ENCODE data around the gene TYK2. TPM values are rescaled to one million over a fixed set of nuclear protein-coding genes. Genes with fewer than 3 reads are reported as not detected.

Gene TYK2
- total and polyA plus RNA-seq, 9 of the 15 experiments (the other 6 are each of a cell fraction or from before 2014, with no cell fraction given) = 15.0 to 182 (median 85.9) TPM

DNA sequence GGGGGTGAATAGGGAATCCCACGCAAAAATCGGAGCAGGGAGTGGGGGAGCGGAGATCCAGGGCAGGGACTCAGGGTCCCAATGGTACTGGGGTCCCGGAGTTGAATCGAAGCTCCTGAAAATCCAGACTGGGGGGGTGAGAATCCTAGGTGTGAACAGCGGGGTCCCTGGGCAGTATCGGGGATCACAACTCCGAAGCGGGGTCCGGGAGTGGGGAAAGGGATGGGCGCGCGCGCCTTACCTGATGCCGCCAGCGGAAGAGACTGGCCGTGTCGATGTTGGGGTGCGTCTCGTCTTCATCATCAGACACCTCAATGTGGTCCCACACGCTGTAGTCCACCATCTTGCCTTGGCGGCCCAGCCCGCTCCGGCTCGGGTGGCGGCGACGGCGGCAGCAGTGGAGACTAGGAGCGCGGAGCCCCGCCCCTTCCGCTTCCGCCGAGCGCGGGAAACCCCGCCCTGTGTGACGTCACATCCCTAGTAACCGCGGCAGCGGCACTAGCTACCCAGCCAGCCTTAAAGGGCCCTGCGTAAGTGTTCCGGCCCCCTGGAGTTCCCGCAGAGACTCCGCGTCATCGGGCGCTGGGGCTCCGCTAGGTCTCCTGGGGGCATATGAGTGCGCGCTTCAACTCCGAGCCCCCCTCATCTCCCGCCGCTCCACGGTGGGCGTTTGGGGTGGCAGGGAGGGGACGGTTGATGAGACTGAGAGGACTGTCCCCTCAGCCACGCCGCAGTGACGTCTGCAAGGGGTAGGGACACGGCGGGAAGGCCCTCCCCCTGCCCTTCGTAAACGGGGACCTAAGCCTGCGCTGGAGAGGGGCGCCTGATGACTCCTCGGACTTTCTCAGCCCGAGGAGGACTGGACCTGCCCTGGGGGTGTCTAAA lies 23.0 kb upstream of the TYK2 start, which contains the start of gene CDC37 (continued):
- TF ChIP-seq CSDE1 (IDR thresholded peaks at IDR 0.05) = peak in 1 of 2 experiments; percentile 89; a peak in 2 of 4 replicates
- peak; percentile 77; the same call in 1 of the 2 replicates for TF ChIP-seq KLF13 (tag; IDR thresholded peaks at IDR 0.05; ENCODE audit: borderline replicate concordance, low read depth)
- TF ChIP-seq ZNF586 (CRISPR knock-in tag; conservative IDR thresholded peaks at IDR 0.05) = no peak
- no peak for TF ChIP-seq ZNF778 (CRISPR knock-in tag; IDR thresholded peaks at IDR 0.05)
- no peak for TF ChIP-seq HMG20B (CRISPR knock-in tag; IDR thresholded peaks at IDR 0.05)
- TF ChIP-seq PML (IDR thresholded peaks at IDR 0.05; ENCODE audit: low read length) = no peak
- no peak for TF ChIP-seq IRF2 (CRISPR knock-in tag; IDR thresholded peaks at IDR 0.05)
- TF ChIP-seq ZBTB1 (CRISPR knock-in tag; IDR thresholded peaks at IDR 0.05; ENCODE audit: borderline replicate concordance, low read depth) = no peak; the same call in 1 of the 2 replicates
- peak; percentile 15; the same call in 1 of the 2 replicates for TF ChIP-seq EP400 (IDR thresholded peaks at IDR 0.05)
- TF ChIP-seq, protein P1, sequence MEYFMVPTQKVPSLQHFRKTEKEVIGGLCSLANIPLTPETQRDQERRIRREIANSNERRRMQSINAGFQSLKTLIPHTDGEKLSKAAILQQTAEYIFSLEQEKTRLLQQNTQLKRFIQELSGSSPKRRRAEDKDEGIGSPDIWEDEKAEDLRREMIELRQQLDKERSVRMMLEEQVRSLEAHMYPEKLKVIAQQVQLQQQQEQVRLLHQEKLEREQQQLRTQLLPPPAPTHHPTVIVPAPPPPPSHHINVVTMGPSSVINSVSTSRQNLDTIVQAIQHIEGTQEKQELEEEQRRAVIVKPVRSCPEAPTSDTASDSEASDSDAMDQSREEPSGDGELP (CRISPR knock-in tag; IDR thresholded peaks at IDR 0.05; ENCODE audit: borderline replicate concordance) = peak; percentile 81
- TF ChIP-seq SUPT5H (IDR thresholded peaks at IDR 0.05) = peak; percentile 91
- TF ChIP-seq ARHGAP35 (IDR thresholded peaks at IDR 0.05; ENCODE audit: partially characterized antibody) = no peak
- TF ChIP-seq, protein P2, sequence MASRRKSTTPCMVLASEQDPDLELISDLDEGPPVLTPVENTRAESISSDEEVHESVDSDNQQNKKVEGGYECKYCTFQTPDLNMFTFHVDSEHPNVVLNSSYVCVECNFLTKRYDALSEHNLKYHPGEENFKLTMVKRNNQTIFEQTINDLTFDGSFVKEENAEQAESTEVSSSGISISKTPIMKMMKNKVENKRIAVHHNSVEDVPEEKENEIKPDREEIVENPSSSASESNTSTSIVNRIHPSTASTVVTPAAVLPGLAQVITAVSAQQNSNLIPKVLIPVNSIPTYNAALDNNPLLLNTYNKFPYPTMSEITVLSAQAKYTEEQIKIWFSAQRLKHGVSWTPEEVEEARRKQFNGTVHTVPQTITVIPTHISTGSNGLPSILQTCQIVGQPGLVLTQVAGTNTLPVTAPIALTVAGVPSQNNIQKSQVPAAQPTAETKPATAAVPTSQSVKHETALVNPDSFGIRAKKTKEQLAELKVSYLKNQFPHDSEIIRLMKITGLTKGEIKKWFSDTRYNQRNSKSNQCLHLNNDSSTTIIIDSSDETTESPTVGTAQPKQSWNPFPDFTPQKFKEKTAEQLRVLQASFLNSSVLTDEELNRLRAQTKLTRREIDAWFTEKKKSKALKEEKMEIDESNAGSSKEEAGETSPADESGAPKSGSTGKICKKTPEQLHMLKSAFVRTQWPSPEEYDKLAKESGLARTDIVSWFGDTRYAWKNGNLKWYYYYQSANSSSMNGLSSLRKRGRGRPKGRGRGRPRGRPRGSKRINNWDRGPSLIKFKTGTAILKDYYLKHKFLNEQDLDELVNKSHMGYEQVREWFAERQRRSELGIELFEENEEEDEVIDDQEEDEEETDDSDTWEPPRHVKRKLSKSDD (conservative IDR thresholded peaks at IDR 0.05; ENCODE audit: low read length) = no peak
- peak; percentile 68 for TF ChIP-seq ATF1 (CRISPR knock-in tag; IDR thresholded peaks at IDR 0.05)
- peak; percentile 99 for TF ChIP-seq ATF1 (tag; IDR thresholded peaks at IDR 0.05)
- TF ChIP-seq ZFP36 (IDR thresholded peaks at IDR 0.05; ENCODE audit: low read depth, low read length, partially characterized antibody) = no peak
- TF ChIP-seq CBX3 (IDR thresholded peaks at IDR 0.05; ENCODE audit: borderline replicate concordance in 1 of 2, low read length in 2 of 2) = no peak
- TF ChIP-seq POLR2B (IDR thresholded peaks at IDR 0.05; ENCODE audit: low read depth, partially characterized antibody) = peak; percentile 85
- no peak for TF ChIP-seq NFXL1 (CRISPR knock-in tag; IDR thresholded peaks at IDR 0.05)
- TF ChIP-seq, protein P3, sequence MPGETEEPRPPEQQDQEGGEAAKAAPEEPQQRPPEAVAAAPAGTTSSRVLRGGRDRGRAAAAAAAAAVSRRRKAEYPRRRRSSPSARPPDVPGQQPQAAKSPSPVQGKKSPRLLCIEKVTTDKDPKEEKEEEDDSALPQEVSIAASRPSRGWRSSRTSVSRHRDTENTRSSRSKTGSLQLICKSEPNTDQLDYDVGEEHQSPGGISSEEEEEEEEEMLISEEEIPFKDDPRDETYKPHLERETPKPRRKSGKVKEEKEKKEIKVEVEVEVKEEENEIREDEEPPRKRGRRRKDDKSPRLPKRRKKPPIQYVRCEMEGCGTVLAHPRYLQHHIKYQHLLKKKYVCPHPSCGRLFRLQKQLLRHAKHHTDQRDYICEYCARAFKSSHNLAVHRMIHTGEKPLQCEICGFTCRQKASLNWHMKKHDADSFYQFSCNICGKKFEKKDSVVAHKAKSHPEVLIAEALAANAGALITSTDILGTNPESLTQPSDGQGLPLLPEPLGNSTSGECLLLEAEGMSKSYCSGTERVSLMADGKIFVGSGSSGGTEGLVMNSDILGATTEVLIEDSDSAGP (CRISPR knock-in tag; IDR thresholded peaks at IDR 0.05) = peak; percentile 94
- peak; percentile 71; the same call in 1 of the 2 replicates for TF ChIP-seq BRD4 (IDR thresholded peaks at IDR 0.05)
- TF ChIP-seq ZNF354B (CRISPR knock-in tag; IDR thresholded peaks at IDR 0.05) = no peak
- peak; percentile 20 to 68 for TF ChIP-seq MAZ (CRISPR knock-in tag; conservative IDR thresholded peaks at IDR 0.05 in 1 of 2, IDR thresholded peaks at IDR 0.05 in 1 of 2)
- TF ChIP-seq ZNF239 (CRISPR knock-in tag; IDR thresholded peaks at IDR 0.05) = no peak
- peak in 1 of 2 experiments; percentile 65; a peak in 1 of 4 replicates for TF ChIP-seq KDM4B (IDR thresholded peaks at IDR 0.05; ENCODE audit: borderline replicate concordance in 2 of 2, low read depth in 1 of 2)

Data from K562 (cell line).